Measurements from ENCODE around the gene DLX4.

- TF ChIP-seq CTCF (IDR thresholded peaks at IDR 0.05) (no peak), POLR2A (IDR thresholded peaks at IDR 0.05) (no peak), POLR2AphosphoS5 (IDR thresholded peaks at IDR 0.05) (no peak), EP300 (IDR thresholded peaks at IDR 0.05) (no peak)
Measured at GRCh38 chr17:49966767-49967166, 2.2 kb upstream of the DLX4 start.
